ENCODE results near the gene INO80D.
"Not testable (repeated sequence)": the region's sequence is repeated elsewhere in the genome, so short reads cannot be mapped to it uniquely, and the experiment has no call there.

INO80D gene, protein sequence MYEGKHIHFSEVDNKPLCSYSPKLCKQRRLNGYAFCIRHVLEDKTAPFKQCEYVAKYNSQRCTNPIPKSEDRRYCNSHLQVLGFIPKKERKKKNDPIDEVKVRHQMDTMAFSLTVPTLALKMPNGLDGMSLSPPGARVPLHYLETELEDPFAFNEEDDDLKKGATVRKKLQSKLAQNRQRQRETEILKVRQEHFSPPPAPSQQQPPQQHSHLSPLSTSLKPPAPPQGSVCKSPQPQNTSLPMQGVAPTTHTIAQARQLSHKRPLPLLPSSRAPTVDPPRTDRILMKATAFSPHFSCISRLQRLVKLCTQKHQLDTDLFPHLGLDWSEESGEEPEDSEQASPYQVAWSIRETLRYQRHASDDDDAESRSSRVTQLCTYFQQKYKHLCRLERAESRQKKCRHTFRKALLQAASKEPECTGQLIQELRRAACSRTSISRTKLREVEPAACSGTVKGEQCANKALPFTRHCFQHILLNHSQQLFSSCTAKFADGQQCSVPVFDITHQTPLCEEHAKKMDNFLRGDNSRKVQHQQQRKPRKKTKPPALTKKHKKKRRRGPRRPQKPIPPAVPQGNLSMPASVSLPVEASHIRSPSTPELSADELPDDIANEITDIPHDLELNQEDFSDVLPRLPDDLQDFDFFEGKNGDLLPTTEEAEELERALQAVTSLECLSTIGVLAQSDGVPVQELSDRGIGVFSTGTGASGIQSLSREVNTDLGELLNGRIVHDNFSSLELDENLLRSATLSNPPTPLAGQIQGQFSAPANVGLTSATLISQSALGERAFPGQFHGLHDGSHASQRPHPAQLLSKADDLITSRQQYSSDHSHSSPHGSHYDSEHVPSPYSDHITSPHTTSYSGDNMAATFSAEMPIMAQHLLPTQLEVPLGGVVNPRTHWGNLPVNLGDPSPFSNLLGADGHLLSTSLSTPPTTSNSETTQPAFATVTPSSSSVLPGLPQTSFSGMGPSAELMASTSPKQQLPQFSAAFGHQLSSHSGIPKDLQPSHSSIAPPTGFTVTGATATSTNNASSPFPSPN

DNA sequence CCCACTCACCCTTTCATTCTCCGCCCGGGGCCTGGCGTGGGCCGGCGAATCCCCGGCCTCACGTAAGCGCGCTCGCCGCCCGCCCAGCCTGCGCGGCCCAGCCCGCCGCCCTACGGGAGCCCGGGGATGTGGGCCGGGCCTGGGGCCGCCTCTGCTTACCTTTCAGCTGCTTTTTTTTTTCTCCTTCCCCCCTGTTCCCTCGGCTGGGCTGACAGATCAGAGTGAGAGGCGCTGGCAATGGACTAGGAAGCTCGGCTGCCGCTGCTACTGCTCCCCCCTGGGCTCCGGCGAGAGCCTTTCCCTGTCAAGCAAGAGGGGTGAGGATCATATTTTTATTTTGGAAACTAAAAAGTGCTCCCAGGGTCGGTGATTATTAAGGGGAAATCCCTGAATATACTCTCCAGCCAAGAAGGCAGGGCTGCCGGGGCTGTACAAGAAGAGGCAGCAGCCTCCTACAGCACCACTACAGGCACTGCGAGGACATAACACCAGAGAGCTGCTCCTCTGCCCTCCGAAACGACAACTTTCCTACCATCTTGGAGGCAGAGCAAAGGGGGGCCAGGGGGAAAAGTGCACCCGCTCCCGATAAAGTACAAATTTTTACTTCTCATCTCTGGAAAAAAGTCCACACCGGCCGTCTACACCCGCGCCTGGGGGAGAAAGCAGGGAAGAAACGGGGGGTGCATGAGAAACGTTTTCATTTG is at the start of gene INO80D:
INO80D (minus strand) TSS at position 433 of the 704 bp plus-strand sequence. CDS start 23,158 bp downstream, outside the sequence.
- peak; percentile 67 for DNase-seq

DNA sequence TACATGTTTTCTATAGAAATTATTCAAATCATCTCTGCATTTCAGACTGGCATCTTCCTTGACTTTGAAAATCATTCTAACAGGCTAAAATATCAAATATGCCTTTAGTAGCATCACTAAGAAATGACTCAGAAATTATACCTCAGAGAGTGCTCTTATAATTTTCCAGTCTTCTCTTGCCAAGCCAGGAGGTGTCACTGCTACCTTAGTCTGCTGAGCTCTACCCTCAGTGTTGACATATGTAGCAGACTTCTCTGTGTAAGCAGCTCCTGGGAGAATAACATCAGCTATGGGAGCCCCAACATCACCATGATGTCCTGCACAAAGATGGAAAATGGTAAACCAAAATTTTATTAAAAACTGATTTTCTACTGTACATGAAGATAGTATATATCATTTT is 41.7 kb upstream of the INO80D start:
- DNase-seq = no peak

DNA sequence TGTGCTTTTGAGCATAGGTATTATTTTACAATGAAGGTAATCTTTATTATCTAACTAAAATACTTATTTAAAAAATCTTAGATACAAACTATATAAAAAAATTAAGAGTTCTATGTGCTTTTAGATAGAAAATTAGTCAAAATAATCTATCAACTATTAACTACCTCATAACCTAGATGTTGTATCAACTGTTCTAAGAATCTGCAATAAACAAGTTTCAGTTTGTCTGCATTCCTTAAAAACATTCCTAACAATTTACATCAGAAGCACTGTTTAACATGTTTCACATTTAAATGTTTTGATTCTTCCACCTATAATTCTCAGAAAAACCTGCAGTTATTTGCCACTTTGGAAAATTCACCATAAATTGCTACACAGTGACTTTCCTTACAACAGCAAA is 39.9 kb upstream of the INO80D start:
- no peak for DNase-seq

GRCh38 chr2:206122569-206122968 is 36.6 kb upstream of the INO80D start:
- DNase-seq = not testable (repeated sequence)

DNA sequence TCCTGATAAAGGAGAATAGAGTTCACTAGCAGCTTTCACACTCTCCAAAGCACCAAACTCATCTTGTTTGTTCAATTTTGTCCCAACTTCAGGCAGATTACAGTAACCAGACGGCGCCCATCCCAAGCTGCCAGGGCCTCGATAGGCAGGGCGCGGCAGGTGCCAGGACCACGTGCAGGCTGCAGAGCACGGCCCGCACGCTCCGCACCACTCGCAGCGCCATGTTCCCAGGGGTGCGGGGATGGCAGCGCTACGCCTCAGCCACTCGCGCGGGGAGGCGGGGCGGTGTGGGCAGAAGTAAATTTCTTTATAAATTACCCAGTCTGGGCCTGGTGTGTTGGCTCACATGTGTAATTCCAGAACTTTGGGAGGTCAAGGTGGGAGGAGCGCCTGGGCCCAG is 30.3 kb upstream of the INO80D start:
- no peak for DNase-seq

DNA sequence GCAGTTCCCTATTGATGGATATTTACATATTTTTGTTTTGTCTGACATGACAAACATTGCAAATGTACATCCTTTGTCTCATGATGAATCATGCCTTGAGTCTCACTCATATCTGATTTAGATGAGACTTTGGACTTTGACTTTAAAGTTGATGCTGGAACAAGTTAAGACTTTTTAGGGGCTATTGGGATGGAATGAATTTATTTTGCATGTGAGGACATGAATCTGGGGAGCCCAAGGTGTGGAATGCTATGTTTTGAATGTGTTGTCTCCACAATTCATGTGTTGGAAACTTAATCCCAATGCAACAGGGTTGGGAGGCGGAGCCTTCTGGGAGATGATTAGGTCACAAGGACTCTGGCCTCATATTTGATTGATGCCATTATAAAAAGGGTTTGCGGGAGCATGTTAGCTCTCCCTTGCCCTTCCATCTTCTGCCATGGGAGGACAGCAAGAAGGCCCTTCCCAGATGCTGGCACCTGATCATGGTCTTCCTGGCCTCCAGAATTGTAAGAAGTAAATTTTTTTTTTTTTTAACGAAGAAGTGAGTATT is 29.1 kb upstream of the INO80D start:
- DNase-seq = no peak

DNA sequence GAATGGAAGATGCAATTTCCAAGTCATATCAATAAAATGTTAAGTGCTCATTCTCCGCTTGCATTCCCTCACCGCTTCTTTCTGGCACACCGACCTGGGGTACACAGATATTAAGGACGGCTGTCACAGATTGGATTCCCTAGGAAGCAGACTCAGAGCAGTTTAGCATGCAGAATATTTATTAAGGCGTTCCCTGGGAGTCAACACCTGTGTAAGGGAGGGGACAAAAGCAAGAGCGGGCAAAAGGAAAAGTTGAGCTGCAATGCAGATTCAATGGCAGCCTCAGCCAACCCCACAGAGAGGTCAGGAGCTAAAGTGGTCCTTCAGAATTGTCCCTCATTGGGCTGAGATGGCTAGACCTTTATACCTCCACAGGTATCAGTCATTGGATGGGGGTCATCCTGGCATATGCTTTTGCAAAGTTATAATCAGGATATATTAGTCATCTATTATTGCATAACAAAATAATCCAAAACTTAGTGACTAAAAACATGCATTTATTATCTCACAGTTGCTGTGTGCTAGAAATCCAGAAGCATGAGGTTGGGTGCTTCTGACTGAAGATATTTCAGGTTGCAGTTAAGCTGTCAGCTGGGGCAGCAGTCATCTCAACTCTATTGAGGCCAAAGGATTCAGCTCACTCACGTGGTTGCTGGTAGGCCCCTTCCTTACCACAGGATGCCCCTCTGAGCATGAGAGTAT is 27.0 kb upstream of the INO80D start:
- no peak for DNase-seq

GRCh38 chr2:206112108-206112507 is 26.1 kb upstream of the INO80D start:
- no peak for DNase-seq

DNA sequence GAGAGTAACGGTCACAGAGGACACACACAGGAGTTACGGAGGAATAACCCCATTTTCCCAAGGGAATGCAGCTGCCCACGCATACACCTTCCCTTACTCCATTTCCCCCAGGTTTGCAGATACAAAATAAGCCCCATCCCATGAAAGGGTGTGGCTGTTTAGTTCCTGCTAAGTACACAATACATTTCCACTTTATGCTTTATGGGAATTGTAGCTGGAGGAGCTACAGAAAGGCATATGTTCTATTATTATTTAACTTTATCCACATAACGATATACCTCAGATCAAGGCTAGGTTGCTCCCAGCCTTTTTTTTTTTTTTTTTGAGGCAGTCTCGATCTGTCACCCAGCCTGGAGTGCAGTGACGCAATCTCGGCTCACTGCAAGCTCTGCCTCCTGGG is 22.7 kb upstream of the INO80D start:
- no peak for DNase-seq

DNA sequence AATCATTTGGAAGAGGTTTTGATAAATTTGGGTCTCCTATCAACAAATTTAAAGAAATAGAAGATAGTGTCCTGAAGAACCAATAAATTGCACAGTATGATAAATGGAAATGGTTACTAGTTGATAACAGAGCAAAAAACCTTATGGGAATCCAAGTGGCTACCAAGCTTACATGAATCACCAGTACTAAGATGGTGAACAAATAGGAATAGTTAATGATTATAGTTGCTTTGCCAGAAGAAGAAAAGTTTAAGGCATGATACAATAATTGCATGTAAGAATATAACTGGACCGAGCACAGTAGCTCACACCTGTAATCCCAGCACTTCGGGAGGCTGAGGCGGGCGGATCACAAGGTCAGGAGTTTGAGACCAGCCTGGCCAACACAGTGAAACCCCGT is 19.6 kb upstream of the INO80D start:
- DNase-seq = no peak

DNA sequence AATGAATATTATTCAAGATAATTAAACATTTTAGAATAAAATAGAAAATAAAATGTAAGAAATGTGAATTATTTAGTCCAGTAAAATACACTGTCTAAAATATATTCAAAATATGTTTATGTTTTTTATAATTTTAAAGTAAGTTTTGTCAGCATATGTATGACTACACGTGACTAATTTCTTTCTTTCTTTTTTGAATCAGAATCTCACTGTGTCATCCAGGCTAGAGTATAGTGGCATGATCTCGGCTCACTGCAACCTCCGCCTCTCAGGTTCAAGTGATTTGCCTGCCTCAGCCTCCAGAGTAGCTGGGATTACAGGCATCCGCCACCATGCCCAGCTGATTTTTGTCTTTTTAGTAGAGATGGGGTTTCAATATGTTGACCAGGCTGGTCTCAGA is 19.1 kb upstream of the INO80D start:
- DNase-seq = no peak

GRCh38 chr2:206098872-206099271 is 12.9 kb upstream of the INO80D start:
- DNase-seq = not testable (repeated sequence)

- DNase-seq = no peak
These were observed 12.5 kb upstream of the INO80D start for GRCh38 chr2:206098471-206098870.

DNA sequence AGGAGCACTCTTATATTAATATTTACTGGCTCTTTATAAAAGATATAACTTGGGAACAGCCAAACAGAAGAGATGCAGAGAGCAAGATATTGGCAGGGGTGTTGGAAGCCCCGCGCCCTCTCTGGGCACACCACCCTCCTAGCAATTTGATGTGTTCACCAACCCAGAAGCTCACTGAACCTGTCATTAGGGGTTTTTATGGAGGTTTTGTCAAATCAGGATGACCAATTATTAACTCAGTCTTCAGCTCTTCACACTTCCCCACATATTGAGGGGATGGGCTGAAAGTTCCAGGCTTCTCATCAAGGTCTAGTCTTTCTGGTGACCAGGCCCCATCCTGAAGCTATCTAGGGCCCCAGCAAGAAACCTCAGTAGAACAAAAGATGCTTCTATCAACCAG is 10.9 kb upstream of the INO80D start:
- no peak for DNase-seq

DNA sequence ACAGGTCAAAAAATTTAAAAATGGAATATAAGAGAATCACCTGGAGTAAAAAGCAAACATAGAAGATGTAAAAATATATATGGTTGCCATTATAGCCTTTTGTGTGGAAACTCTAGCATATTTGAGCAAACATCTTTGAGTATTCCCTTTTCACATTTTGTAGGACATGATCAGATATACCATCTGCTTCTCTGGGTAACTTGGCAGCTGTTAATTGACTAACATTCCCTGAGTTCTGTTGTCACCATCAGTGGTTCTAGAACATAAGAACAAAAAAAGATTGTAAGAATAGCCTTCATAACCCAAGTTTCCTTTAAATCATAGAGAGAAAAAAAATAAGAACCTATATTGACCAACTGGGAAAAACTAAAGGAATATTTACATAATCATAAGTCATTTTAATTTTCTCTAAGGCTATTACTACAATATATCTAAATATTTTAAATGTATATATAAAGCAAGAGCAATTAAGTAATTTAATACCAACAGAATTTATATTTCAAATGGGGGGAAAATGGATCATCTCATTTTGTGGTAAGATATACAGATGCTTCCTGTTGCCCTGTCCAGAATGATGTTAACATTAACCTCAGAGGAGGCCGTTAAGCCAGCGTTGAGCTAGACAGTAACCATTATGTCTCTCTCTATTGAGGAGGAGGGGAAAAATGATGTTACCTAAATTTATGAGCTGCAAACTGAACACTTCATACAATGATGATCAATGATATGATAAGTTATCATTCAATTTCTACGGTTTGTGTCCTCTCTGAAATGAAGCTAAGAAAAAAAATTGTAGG is 9.8 kb upstream of the INO80D start:
- no peak for DNase-seq

DNA sequence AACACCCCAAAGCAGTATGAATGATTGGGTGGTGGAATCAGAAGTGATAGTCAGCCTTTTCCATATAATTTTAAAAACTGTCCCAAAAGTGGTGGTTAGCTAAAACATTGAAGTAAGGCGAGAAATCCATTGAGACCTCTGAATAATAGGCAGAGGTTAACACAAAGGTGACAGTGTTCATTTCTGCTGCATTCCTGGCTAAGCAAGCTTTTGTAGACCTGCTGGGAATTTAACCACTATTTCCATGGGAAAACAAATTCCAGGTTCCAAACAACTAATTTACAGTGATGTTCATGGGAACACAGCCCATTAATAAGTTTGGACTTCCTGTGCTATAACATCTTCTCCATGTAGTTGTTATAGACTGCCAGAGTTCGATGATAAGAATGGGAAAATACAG is 6.3 kb upstream of the INO80D start:
- DNase-seq = no peak

DNA sequence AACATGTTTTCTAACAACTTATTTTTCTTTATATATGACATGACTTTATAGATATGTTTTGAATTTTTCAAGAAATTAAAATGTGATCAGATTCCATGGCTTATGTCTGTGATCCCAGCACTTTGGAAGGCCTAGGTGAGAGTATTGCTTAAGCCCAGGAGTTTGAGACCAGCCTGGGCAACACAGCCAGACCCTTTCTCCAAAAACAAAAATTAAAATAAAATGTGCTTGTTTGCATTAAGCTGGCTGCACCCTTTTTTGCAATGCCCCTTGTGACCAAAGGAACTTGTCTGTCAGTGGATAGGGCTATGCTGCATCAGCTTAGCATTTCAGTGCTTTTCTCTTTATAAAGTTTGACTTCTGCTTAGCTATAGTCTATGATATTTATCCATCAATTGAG is 2.3 kb upstream of the INO80D start:
- no peak for DNase-seq

- no peak for DNase-seq
These were observed 859 bp upstream of the INO80D start for GRCh38 chr2:206086716-206087350.

GRCh38 chr2:206084870-206085741 is 868 bp downstream of the INO80D start:
- no peak for DNase-seq

DNA sequence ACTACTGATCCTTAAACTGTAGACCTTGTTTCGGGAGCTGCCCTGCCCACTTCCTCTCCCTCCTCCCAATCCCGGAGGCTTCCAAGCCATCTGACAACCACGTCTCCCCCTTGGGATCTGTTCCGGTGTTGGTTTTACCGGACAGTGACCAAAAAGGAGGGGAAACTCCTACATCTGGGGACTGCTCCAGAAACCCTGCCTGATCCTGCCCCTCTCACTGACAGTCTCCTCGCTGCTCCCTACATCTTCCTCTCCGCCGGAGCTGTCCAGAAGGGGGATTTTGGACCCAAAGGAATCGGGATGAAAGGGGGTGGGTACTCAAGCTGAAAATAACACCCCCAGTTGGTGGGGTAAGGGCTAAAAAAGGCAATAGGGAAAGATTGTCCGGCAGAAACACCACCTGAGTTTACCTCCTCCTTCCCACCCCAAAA is 1.5 kb downstream of the INO80D start:
- peak; percentile 18 for DNase-seq

Data from NCI-H1105 (cell line).